ENCODE measurements around the gene PRMT5.
A peak's percentile ranks its signal among the peaks of the same experiment; 100 is the strongest.

- TF ChIP-seq CTCF (IDR thresholded peaks at IDR 0.05), result peak; percentile 43 to 62 (median 50)
- TF ChIP-seq POLR2A (IDR thresholded peaks at IDR 0.05), result no peak
Observed at GRCh38 chr14:22900081-22900799, 28.9 kb downstream of the PRMT5 start.
